OCI-LY7 (cell line): Measurements from ENCODE around the gene DSG3. TPM values are rescaled to one million over a fixed set of nuclear protein-coding genes. Genes with fewer than 3 reads are reported as not detected.

ENCODE experiments used
- BruUV-seq: library from RNA; stranded (reverse); fragments of 400-500 nt; replicated peaks from 2 replicates; lab custom pipeline; 2021; lab: Mats Ljungman, UMichigan
- CTCF ChIA-PET: fragments of 300-600 bp; sonication (Branson Sonifier 250); formaldehyde crosslinking; loops from one replicate; lab custom pipeline; 2022; ENCODE audit warnings: antibody characterized with exemption; ENCODE audit not compliant: unreplicated experiment; lab: Charles Lee
- POLR2A ChIA-PET: fragments of 300-600 bp; sonication (Branson Sonifier 250); formaldehyde crosslinking; loops from one replicate; lab custom pipeline; 2022; ENCODE audit warnings: antibody characterized with exemption; lab: Charles Lee
- DNase-seq: peaks from one replicate; pipeline ENCODE4 v3.0.0-alpha.2; 2015; ENCODE audit warnings: low spot score
- H2AFZ ChIP-seq: fragments of 200-600 bp; sonication (generic), shearing (Covaris generic); 2 replicates; pipeline ENCODE4 v1.6.1; 2014; ENCODE audit warnings: mild to moderate bottlenecking, antibody characterized with exemption, low read length, moderate library complexity
- H3K27ac ChIP-seq: fragments of 200-600 bp; sonication (generic); 2 replicates; pipeline ENCODE4 v1.5.1; 2014; ENCODE audit warnings: mixed run types, low read depth, mild to moderate bottlenecking, moderate library complexity, low read length, inconsistent platforms; ENCODE audit not compliant: poor library complexity, severe bottlenecking
- H3K36me3 ChIP-seq: fragments of 200-600 bp; sonication (generic); 2 replicates; pipeline ENCODE4 v1.6.1; 2014; ENCODE audit warnings: mild to moderate bottlenecking, antibody characterized with exemption, low read length, moderate library complexity, mixed read lengths; ENCODE audit not compliant: insufficient read depth
- H3K4me1 ChIP-seq: fragments of 200-600 bp; sonication (generic); 2 replicates; pipeline ENCODE4 v1.5.1; 2014; ENCODE audit warnings: mild to moderate bottlenecking, low read length; ENCODE audit not compliant: insufficient read depth, poor library complexity, severe bottlenecking
- H3K4me2 ChIP-seq: fragments of 200-600 bp; sonication (generic); 2 replicates; pipeline ENCODE4 v1.6.1; 2014; ENCODE audit warnings: mild to moderate bottlenecking, low read length
- H3K4me3 ChIP-seq: fragments of 200-600 bp; sonication (generic); 2 replicates; pipeline ENCODE4 v1.5.1; 2014; ENCODE audit warnings: mild to moderate bottlenecking, low read depth, low read length; ENCODE audit not compliant: poor library complexity, severe bottlenecking
- H3K79me2 ChIP-seq: fragments of 200-600 bp; sonication (generic); 2 replicates; pipeline ENCODE4 v1.6.1; 2016; ENCODE audit warnings: low read depth, mild to moderate bottlenecking, low read length, moderate library complexity, mixed read lengths; ENCODE audit not compliant: insufficient read depth
- H3K9me2 ChIP-seq: fragments of 200-600 bp; sonication (generic); 2 replicates; pipeline ENCODE4 v1.6.1; 2016; ENCODE audit warnings: mild to moderate bottlenecking, low read length, mixed read lengths; ENCODE audit not compliant: insufficient read depth
- H3K9me3 ChIP-seq: fragments of 200-600 bp; sonication (generic); 2 replicates; pipeline ENCODE4 v1.6.1; 2014; ENCODE audit warnings: mild to moderate bottlenecking, mixed run types, low read length, mixed read lengths
- H4K20me1 ChIP-seq: fragments of 200-600 bp; sonication (generic); 2 replicates; pipeline ENCODE4 v1.6.1; 2014; ENCODE audit warnings: mild to moderate bottlenecking, antibody characterized with exemption, low read length, moderate library complexity, mixed read lengths; ENCODE audit not compliant: insufficient read depth
- EZH2phosphoT487 ChIP-seq: fragments of 200-600 bp; sonication (generic); IDR thresholded peaks from 2 replicates; pipeline ENCODE4 v1.6.1; 2018; ENCODE audit warnings: low read depth, borderline replicate concordance, mild to moderate bottlenecking, mixed run types, antibody characterized with exemption, low read length, moderate library complexity, mixed read lengths
- intact Hi-C: fragments of 100-400 bp; cut with micrococcal nuclease; formaldehyde crosslinking; loops from one replicate; pipeline ENCODE4 v1.10.0; 2022; ENCODE audit not compliant: unreplicated experiment
- total RNA-seq, 2 experiments: library from RNA; depleted of rRNA in 1 of 2; stranded (reverse); fragments of >200 nt in 1 of 2; shearing (Covaris generic) in 1 of 2; gene quantifications; 2 replicates each; pipeline ENCODE4 v1.2.3, GENCODE V29; 2014 to 2022
- TF ChIP-seq, protein P1 (sequence below): fragments of 200-600 bp; sonication (generic); conservative IDR thresholded peaks from 2 replicates; pipeline ENCODE4 v1.5.1; 2014; ENCODE audit warnings: mild to moderate bottlenecking, antibody characterized with exemption, low read length, moderate library complexity, mixed read lengths

DSG3 gene
- total RNA-seq, 2 experiments from 2014 or later = not detected

DNA sequence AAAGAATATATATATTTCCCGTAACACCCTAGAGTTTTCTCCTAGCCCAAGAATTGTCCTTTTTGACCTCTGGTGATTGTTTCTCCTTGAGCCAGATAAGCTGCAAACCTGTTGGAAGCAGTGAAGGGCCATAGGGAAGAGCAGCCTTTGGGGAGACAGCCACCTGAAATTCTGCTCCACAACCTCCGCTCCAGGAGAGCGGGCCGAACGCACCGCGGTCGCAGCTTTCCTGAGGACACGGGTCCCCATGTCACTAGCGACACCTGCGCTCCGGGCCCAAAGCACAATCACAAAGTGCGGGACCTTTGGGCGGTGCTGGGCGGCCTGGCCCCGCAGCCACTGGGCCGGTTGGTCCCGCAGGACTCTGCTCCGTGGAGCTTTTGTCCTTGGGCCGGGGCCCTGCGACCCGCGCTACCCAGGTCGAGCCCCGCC is 49.9 kb downstream of the DSG3 start:
- no peak overlapping the region for H2AFZ ChIP-seq
- H3K27ac ChIP-seq = no peak overlapping the region
- CTCF ChIA-PET = no interaction called here
- peaks cover 6% of the 10 kb centered on the region for H3K4me1 ChIP-seq
- no peak overlapping the region for H3K4me3 ChIP-seq
- no peaks in the 10 kb centered on the region for H3K36me3 ChIP-seq
- no TSS peak for BruUV-seq
- H3K9me2 ChIP-seq = no peaks in the 10 kb centered on the region
- H3K9me3 ChIP-seq = no peaks in the 10 kb centered on the region
- TF ChIP-seq, protein P1, sequence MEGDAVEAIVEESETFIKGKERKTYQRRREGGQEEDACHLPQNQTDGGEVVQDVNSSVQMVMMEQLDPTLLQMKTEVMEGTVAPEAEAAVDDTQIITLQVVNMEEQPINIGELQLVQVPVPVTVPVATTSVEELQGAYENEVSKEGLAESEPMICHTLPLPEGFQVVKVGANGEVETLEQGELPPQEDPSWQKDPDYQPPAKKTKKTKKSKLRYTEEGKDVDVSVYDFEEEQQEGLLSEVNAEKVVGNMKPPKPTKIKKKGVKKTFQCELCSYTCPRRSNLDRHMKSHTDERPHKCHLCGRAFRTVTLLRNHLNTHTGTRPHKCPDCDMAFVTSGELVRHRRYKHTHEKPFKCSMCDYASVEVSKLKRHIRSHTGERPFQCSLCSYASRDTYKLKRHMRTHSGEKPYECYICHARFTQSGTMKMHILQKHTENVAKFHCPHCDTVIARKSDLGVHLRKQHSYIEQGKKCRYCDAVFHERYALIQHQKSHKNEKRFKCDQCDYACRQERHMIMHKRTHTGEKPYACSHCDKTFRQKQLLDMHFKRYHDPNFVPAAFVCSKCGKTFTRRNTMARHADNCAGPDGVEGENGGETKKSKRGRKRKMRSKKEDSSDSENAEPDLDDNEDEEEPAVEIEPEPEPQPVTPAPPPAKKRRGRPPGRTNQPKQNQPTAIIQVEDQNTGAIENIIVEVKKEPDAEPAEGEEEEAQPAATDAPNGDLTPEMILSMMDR = no peak
- no peak for TF ChIP-seq EZH2phosphoT487
- POLR2A ChIA-PET = interaction anchor here (0.6 kb wide), 1 partner anchor 907 kb away, joined by 3 read pairs; no protein-coding TSS in a partner anchor
- no peak overlapping the region for H3K4me2 ChIP-seq
- DNase-seq = no peak
- no peaks in the 10 kb centered on the region for H3K79me2 ChIP-seq
- intact Hi-C loops = no loop called here
- no peaks in the 10 kb centered on the region for H4K20me1 ChIP-seq

DNA sequence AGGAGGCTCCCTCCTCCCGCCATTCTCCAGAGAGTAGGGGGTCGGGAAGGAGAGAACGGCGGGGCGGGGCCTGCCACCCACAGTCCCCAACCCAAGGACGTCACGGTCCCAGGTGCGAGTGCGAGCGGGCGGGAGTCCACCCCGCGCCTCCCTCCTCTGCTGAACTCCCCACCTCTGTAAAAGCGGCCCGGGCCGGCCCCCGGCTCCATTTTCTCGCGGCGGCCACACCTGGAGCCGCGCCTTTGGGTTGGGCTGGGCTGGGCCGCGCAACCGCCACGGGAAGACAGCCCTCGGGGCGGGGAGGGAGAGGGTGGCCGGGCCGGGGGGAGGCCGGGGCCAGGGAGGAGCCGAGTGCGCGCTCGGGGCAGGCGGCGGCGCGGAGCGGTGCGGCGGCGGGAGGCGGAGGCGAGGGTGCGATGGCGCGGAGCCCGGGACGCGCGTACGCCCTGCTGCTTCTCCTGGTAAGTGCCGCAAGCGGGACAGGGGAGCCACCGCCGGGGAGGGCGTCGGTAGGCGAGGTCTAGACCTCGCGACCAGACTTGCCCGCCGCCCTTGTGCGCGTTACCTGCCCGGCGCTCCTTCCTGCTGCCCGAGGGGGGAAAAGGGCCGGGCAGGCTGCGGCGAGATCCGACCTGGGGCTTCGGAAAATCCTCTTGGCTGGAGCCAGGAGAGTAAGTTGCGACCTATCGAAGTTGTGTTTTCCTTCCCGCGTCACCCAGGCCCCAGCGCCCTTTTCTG is 50.5 kb downstream of the DSG3 start, which contains the start of gene DSG2:
Gene DSG2 (plus strand): TSS at position 342 of the 738 bp plus-strand sequence. CDS start 75 bp downstream, at position 417.
- no peaks in the 10 kb centered on the region for H3K79me2 ChIP-seq
- ChIA-PET CTCF (no interaction called here), POLR2A (interaction anchor here (0.6 kb wide), 1 partner anchor 906 kb away, joined by 3 read pairs; no protein-coding TSS in a partner anchor)
- H3K36me3 ChIP-seq = no peaks in the 10 kb centered on the region
- no TSS peak for BruUV-seq
- peaks cover 6% of the 10 kb centered on the region for H3K4me1 ChIP-seq
- H2AFZ ChIP-seq = no peak within 1 kb of the TSS
- no peak within 1 kb of the TSS for H3K4me2 ChIP-seq
- H3K9me3 ChIP-seq = no peaks in the 10 kb centered on the region
- no peak for DNase-seq
- H3K27ac ChIP-seq = no peak within 1 kb of the TSS
- intact Hi-C loops = no loop called here
- H4K20me1 ChIP-seq = no peaks in the 10 kb centered on the region
- no peak within 1 kb of the TSS for H3K4me3 ChIP-seq
- TF ChIP-seq, protein P1 = no peak
- no peak for TF ChIP-seq EZH2phosphoT487
- H3K9me2 ChIP-seq = no peaks in the 10 kb centered on the region
